Activated effector memory CD4-positive, alpha-beta T cell treated with Interleukin-2 at 50 U/mL for 16 hours (primary cell): ENCODE results near the gene MRPL54.

Source experiments
- DNase-seq: peaks from one replicate; pipeline ENCODE4 v3.0.0-alpha.2; 2020

The MRPL54 gene

GRCh38 chr19:3762501-3763459, at the start of gene MRPL54:
TSS of gene MRPL54 (plus strand) at chr19:3762682. CDS start at chr19:3762701, 19 bp downstream.
- peak; percentile 99 for DNase-seq

GRCh38 chr19:3716147-3716668, 46.3 kb upstream of the MRPL54 start:
- DNase-seq = no peak

GRCh38 chr19:3719868-3720267, 42.6 kb upstream of the MRPL54 start:
- DNase-seq = no peak

- no peak for DNase-seq
Measured at GRCh38 chr19:3720349-3720917, 42.0 kb upstream of the MRPL54 start.

- peak; percentile 92 for DNase-seq
Measured at GRCh38 chr19:3721131-3721886, 41.2 kb upstream of the MRPL54 start.

- DNase-seq = no peak
Measured at GRCh38 chr19:3721887-3722442, 40.5 kb upstream of the MRPL54 start.

- DNase-seq = no peak
Measured at GRCh38 chr19:3722443-3723109, 39.9 kb upstream of the MRPL54 start.

GRCh38 chr19:3723110-3723488, 39.4 kb upstream of the MRPL54 start:
- DNase-seq = no peak

GRCh38 chr19:3723883-3724282, 38.6 kb upstream of the MRPL54 start:
- no peak for DNase-seq

- DNase-seq = no peak
Measured at GRCh38 chr19:3725121-3725520, 37.4 kb upstream of the MRPL54 start.

GRCh38 chr19:3725640-3726310, 36.7 kb upstream of the MRPL54 start:
- no peak for DNase-seq

GRCh38 chr19:3730457-3730958, 32.0 kb upstream of the MRPL54 start:
- DNase-seq = no peak

- no peak for DNase-seq
Measured at GRCh38 chr19:3732108-3732507, 30.4 kb upstream of the MRPL54 start.

- no peak for DNase-seq
Measured at GRCh38 chr19:3733549-3734309, 28.8 kb upstream of the MRPL54 start.

- DNase-seq = no peak
Measured at GRCh38 chr19:3734310-3734600, 28.2 kb upstream of the MRPL54 start.

GRCh38 chr19:3736106-3736724, 26.3 kb upstream of the MRPL54 start:
- DNase-seq = no peak

- no peak for DNase-seq
Measured at GRCh38 chr19:3737487-3738205, 24.8 kb upstream of the MRPL54 start.

- no peak for DNase-seq
Measured at GRCh38 chr19:3738477-3739220, 23.8 kb upstream of the MRPL54 start.

- no peak for DNase-seq
Measured at GRCh38 chr19:3740431-3740830, 22.1 kb upstream of the MRPL54 start.
